ENCODE measurements around the gene USP54. TPM values are rescaled to one million over a fixed set of nuclear protein-coding genes. Genes with fewer than 3 reads are reported as not detected.

Gene USP54
- total RNA-seq, 3 donors from 2014 or later, result 97.0 to 149 (median 109) TPM

DNA sequence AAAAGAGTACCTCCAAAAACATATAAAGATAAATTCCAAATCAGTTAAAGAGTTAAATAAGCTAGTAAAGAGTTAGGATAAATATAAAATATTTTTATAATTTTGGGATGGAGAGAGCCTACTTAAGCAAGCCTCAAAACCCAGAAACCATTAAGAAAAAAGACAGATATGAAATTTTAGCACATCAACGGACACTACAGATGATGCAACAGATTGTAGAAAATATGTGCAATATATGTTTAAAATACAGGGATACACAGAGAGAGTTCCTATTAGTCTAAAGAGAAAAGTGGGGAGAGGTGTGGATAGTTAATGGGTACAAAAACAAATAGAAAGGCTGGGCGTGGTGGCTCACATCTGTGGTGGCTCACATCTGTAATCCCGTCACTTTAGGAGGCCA, 23.6 kb upstream of the USP54 start:
- DNase-seq, result no peak
- no peak overlapping the region for H3K4me3 ChIP-seq
- ATAC-seq, result no peak
- H3K36me3 ChIP-seq (ENCODE audit: low read depth), result no peaks in the 10 kb centered on the region
- intact Hi-C loops (cut with DNase I, micrococcal nuclease), result no loop called here
- no peaks in the 10 kb centered on the region for H3K9me3 ChIP-seq
- H3K4me1 ChIP-seq (ENCODE audit: low read depth), result no peaks in the 10 kb centered on the region
- TF ChIP-seq, protein P1, sequence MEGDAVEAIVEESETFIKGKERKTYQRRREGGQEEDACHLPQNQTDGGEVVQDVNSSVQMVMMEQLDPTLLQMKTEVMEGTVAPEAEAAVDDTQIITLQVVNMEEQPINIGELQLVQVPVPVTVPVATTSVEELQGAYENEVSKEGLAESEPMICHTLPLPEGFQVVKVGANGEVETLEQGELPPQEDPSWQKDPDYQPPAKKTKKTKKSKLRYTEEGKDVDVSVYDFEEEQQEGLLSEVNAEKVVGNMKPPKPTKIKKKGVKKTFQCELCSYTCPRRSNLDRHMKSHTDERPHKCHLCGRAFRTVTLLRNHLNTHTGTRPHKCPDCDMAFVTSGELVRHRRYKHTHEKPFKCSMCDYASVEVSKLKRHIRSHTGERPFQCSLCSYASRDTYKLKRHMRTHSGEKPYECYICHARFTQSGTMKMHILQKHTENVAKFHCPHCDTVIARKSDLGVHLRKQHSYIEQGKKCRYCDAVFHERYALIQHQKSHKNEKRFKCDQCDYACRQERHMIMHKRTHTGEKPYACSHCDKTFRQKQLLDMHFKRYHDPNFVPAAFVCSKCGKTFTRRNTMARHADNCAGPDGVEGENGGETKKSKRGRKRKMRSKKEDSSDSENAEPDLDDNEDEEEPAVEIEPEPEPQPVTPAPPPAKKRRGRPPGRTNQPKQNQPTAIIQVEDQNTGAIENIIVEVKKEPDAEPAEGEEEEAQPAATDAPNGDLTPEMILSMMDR (IDR thresholded peaks at IDR 0.05), result no peak

DNA sequence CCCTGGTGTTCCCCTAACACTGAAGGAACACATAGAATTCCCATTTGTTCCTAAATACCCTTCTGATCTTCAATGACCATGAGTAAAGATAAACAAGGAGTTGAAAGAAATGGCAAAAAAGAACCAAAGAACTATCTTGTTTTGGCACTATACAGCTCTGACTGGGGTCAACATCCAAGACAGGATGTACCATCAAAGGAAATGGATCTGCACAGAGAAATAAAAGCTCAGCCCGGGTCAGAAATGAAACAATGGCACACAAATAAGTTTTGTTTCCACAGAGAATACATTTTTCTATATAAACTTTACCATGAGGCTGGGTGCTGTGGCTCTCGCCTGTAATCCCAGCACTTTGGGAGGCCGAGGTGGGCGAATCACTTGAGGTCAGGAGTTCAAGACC, 18.0 kb upstream of the USP54 start:
- TF ChIP-seq, protein P1 (IDR thresholded peaks at IDR 0.05), result no peak
- intact Hi-C loops (cut with DNase I, micrococcal nuclease), result no loop called here
- H3K9me3 ChIP-seq, result no peaks in the 10 kb centered on the region
- DNase-seq (no peak), ATAC-seq (no peak)
- H3K36me3 ChIP-seq (ENCODE audit: low read depth), result no peaks in the 10 kb centered on the region
- H3K4me1 ChIP-seq (ENCODE audit: low read depth), result no peaks in the 10 kb centered on the region
- no peak overlapping the region for H3K4me3 ChIP-seq

DNA sequence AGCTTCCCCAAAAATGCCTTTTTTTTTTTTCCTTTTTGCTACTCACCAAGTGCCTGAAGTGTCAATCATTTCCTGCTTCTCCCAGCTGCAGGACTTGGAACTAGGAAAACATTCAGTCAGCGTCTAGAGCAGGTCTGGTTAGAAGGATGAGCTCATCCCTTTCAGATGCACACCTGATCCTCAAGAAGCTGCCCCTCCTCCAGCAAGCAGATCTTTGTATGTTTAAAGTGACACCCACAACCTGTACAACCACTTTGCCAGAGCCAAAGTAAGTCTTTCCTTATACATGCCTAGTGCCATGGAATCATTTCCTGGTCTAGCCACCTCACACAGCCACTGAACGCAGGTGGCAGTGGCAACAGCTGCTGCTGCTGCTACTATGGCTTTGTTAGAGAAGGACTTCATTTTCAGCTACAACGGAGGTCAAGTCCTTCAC, 10.4 kb upstream of the USP54 start:
- H3K36me3 ChIP-seq (ENCODE audit: low read depth), result no peaks in the 10 kb centered on the region
- H3K4me3 ChIP-seq, result no peak overlapping the region
- TF ChIP-seq, protein P1 (IDR thresholded peaks at IDR 0.05), result no peak
- peak; percentile 68 to 89 (median 71) for DNase-seq
- ATAC-seq, result peak; percentile 99
- no peaks in the 10 kb centered on the region for H3K9me3 ChIP-seq
- H3K4me1 ChIP-seq (ENCODE audit: low read depth), result peaks cover 4% of the 10 kb centered on the region
- intact Hi-C loops (cut with DNase I, micrococcal nuclease), result no loop called here

DNA sequence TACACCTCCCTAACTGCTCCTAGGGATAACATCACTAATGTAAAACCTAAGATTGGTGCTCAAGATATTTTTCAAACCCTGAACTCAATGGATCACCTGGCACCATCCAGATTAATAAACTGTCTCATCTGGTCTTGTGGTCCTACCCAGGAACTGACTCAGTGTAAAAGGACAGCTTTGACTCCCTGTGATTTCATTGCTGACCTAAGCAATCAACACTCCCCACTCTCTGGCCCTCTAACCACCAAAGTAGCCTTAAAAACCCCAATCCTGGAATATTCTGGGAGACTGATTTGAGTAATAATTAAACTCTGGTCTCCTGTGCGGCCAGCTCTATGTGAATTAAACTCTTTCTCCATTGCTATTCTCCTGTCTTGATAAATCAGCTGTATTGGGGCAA, 6.2 kb upstream of the USP54 start:
- DNase-seq, result no peak
- intact Hi-C loops (cut with DNase I, micrococcal nuclease), result no loop called here
- Histone ChIP-seq H3K4me1 (ENCODE audit: low read depth) (peaks cover 13% of the 10 kb centered on the region), H3K36me3 (ENCODE audit: low read depth) (no peaks in the 10 kb centered on the region), H3K4me3 (no peak overlapping the region), H3K9me3 (no peaks in the 10 kb centered on the region)
- TF ChIP-seq, protein P1 (IDR thresholded peaks at IDR 0.05), result no peak
- no peak for ATAC-seq

DNA sequence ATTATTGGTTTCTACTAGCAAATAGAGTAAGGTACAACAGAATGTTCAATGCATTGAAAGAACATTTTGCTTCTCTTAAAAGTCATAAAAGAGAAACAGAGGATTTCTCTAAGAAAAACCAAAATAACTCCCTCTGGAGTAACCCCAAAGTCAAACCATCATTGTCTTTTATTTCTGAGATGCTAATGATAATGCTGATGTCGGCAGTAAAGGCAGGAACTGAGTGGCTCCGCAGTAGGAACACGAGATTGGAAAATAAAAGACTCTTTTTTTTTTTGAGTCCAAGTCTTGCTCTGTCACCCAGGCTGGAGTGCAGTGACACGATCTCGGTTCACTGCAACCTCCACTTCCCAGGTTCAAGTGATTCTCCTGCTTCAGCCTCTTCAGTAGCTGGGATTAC, 2.7 kb upstream of the USP54 start:
- DNase-seq, result no peak
- Histone ChIP-seq H3K4me3 (no peak overlapping the region), H3K9me3 (no peaks in the 10 kb centered on the region), H3K4me1 (ENCODE audit: low read depth) (peaks cover 25% of the 10 kb centered on the region), H3K36me3 (ENCODE audit: low read depth) (no peaks in the 10 kb centered on the region)
- no peak for ATAC-seq
- intact Hi-C loops (cut with DNase I, micrococcal nuclease), result no loop called here
- TF ChIP-seq, protein P1 (IDR thresholded peaks at IDR 0.05), result no peak

DNA sequence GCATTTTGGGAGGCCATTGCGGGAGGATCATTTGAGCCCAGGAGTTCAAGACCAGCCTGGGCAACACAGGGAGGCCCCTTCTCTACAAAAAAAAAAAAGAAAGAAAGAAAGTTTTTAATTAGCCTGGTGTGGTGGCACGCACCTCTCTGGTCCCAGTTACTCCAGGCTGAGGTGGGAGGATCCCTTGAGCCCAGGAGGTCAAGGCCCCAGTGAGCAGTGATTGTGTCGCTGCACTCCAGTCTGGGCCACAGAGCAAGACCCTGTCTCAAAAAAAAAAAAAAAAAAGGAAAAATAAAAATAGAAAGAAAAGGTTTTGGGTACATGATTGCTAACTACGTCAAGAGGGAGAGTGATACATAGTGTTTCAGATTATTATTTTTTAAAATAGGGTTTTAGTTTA, 2.0 kb upstream of the USP54 start:
- TF ChIP-seq, protein P1 (IDR thresholded peaks at IDR 0.05), result no peak
- intact Hi-C loops (cut with DNase I, micrococcal nuclease), result no loop called here
- Histone ChIP-seq H3K9me3 (no peaks in the 10 kb centered on the region), H3K4me3 (no peak overlapping the region), H3K36me3 (ENCODE audit: low read depth) (no peaks in the 10 kb centered on the region), H3K4me1 (ENCODE audit: low read depth) (peaks cover 32% of the 10 kb centered on the region)
- no peak for ATAC-seq
- DNase-seq, result no peak
